A549 (cell line): ENCODE measurements around the gene CELF2. TPM values are rescaled to one million over a fixed set of nuclear protein-coding genes. Genes with fewer than 3 reads are reported as not detected.

Source experiments
- ATAC-seq, 2 experiments: fragments of 200-7000 bp in 1 of 2; fragments of >200 bp in 1 of 2; cut with Nextera tagmentation in 1 of 2; cut with Tn5 transposase in 1 of 2; 3 replicates each; pipeline versions ENCODE4 v1.8.0 to v1.9.1; 2018 to 2020; ENCODE audit warnings: mild to moderate bottlenecking in 1 of 2, moderate library complexity in 1 of 2
- CTCF ChIA-PET: fragments of 300-600 bp; sonication (Branson Sonifier 250); formaldehyde crosslinking; extraction: SDS; loops from one replicate; lab custom pipeline; 2021; ENCODE audit warnings: antibody characterized with exemption, inconsistent platforms; lab: Yijun Ruan, JAX
- POLR2A ChIA-PET: fragments of 350-600 bp; formaldehyde crosslinking; extraction: SDS; loops from one replicate; lab custom pipeline; 2021; ENCODE audit warnings: antibody characterized with exemption, inconsistent platforms; lab: Yijun Ruan, JAX
- DNase-seq, 2 experiments: peaks; one replicate each; pipeline versions ENCODE4 v3.0.0 to v3.0.0-alpha.2; 2011 to 2016; ENCODE audit warnings: low read depth in 1 of 2, low spot score in 1 of 2
- FAIRE-seq: peaks from 2 replicates; lab custom pipeline; 2011; peaks lifted over from hg19 to GRCh38; lab: Jason Lieb, UNC
- H3K27ac ChIP-seq, 2 experiments: fragments of >200 bp; sonication (Bioruptor Twin); formaldehyde crosslinking; 3 replicates each; pipeline ENCODE4 v1.5.1; 2016 to 2017
- H3K4me1 ChIP-seq: fragments of >200 bp; sonication (Bioruptor Twin); formaldehyde crosslinking; 3 replicates; pipeline ENCODE4 v1.6.1; 2016
- H3K4me2 ChIP-seq: fragments of >200 bp; sonication (Bioruptor Twin); formaldehyde crosslinking; 3 replicates; pipeline ENCODE4 v1.6.1; 2016
- H3K4me3 ChIP-seq: fragments of >200 bp; sonication (Bioruptor Twin); formaldehyde crosslinking; 3 replicates; pipeline ENCODE4 v1.5.1; 2016
- H3K9me3 ChIP-seq: fragments of >200 bp; sonication (Bioruptor Twin); formaldehyde crosslinking; 3 replicates; pipeline ENCODE4 v1.6.1; 2016
- BHLHE40 ChIP-seq: IDR thresholded peaks from 2 replicates; pipeline ENCODE4 v1.6.1; 2012; ENCODE audit warnings: low read depth, low read length, inconsistent platforms
- CEBPB ChIP-seq, 2 experiments: fragments of >200 bp in 1 of 2; sonication (Bioruptor Twin) in 1 of 2; formaldehyde crosslinking in 1 of 2; IDR thresholded peaks; 2 replicates each; pipeline ENCODE4 v1.6.1; 2012 to 2016
- EHF ChIP-seq: fragments of 250-450 bp; sonication (Bioruptor Pico); IDR thresholded peaks from 2 replicates; pipeline ENCODE4 v1.5.0; 2020; ENCODE audit warnings: mild to moderate bottlenecking
- EHMT2 ChIP-seq: fragments of 200-600 bp; sonication (generic); IDR thresholded peaks from 2 replicates; pipeline ENCODE4 v1.6.1; 2016; ENCODE audit warnings: antibody characterized with exemption, low read depth, mild to moderate bottlenecking, moderate library complexity
- FOXS1 ChIP-seq: fragments of 250-450 bp; sonication (Bioruptor Pico); IDR thresholded peaks from 2 replicates; pipeline ENCODE4 v1.5.0; 2020; ENCODE audit warnings: mild to moderate bottlenecking, moderate library complexity
- HOXB5 ChIP-seq: fragments of 250-450 bp; sonication (Bioruptor Pico); IDR thresholded peaks from 2 replicates; pipeline ENCODE4 v1.5.0; 2020; ENCODE audit warnings: mild to moderate bottlenecking, moderate library complexity
- JUN ChIP-seq, 2 experiments: fragments of >200 bp; sonication (Bioruptor Twin); formaldehyde crosslinking; IDR thresholded peaks; 2 replicates in 1 of 2; 3 replicates in 1 of 2; pipeline ENCODE4 v1.6.1; 2016 to 2017
- KDM1A ChIP-seq: fragments of 200-600 bp; sonication (generic); IDR thresholded peaks from 2 replicates; pipeline ENCODE4 v1.6.1; 2016; ENCODE audit warnings: low read depth, mild to moderate bottlenecking
- KDM5A ChIP-seq: fragments of 200-600 bp; sonication (generic); IDR thresholded peaks from 2 replicates; pipeline ENCODE4 v1.6.1; 2016; ENCODE audit warnings: antibody characterized with exemption, mild to moderate bottlenecking
- POLR2AphosphoS2 ChIP-seq: conservative IDR thresholded peaks from 2 replicates; pipeline ENCODE4 v1.6.1; 2012; ENCODE audit warnings: low read length, improper control_type of control experiment, inconsistent platforms
- SMC3 ChIP-seq: fragments of >200 bp; sonication (Bioruptor Twin); formaldehyde crosslinking; IDR thresholded peaks from 3 replicates; pipeline ENCODE4 v1.6.1; 2018; ENCODE audit warnings: inconsistent platforms
- SREBF2 ChIP-seq: fragments of 450-650 bp; IDR thresholded peaks from 2 replicates; pipeline ENCODE4 v1.6.1; 2014; ENCODE audit warnings: mild to moderate bottlenecking, moderate library complexity
- TFCP2L1 ChIP-seq: fragments of 250-450 bp; sonication (Bioruptor Pico); IDR thresholded peaks from 2 replicates; pipeline ENCODE4 v1.5.0; 2021; ENCODE audit warnings: mild to moderate bottlenecking
- ZC3H11A ChIP-seq: fragments of 450-650 bp; IDR thresholded peaks from 2 replicates; pipeline ENCODE4 v1.6.1; 2014; ENCODE audit warnings: antibody characterized with exemption, mild to moderate bottlenecking
- ZFP36 ChIP-seq: fragments of 450-650 bp; IDR thresholded peaks from 2 replicates; pipeline ENCODE4 v1.6.1; 2014; ENCODE audit warnings: borderline replicate concordance; ENCODE audit not compliant: partially characterized antibody
- ZNF302 ChIP-seq: fragments of 250-450 bp; sonication (Bioruptor Pico); IDR thresholded peaks from 2 replicates; pipeline ENCODE4 v1.9.0; 2021; ENCODE audit warnings: inconsistent platforms, mild to moderate bottlenecking, moderate library complexity
- WGBS: methylation state at CpG from one replicate; pipeline ENCODE4 v1.1.6; 2017; ENCODE audit errors: missing lambda C conversion rate; 5-methylcytosine and 5-hydroxymethylcytosine counted together
- polyA plus RNA-seq, 4 experiments: library from polyadenylated mRNA; depleted of rRNA in 3 of 4; stranded (reverse); fragments of >200 nt; fragmentation: RNase III in 1 of 4; extraction: RNeasy Plus Mini Kit Qiagen cat#74134 plus additional on column Dnase treatment in 1 of 4; gene quantifications; 2 replicates in 3 of 4; 3 replicates in 1 of 4; pipeline ENCODE4 v1.2.3, GENCODE V29; 2011 to 2017
- TF ChIP-seq, protein P1 (sequence below): fragments of >200 bp; sonication (Bioruptor Twin); formaldehyde crosslinking; IDR thresholded peaks from 3 replicates; pipeline ENCODE4 v1.5.1; 2016
- TF ChIP-seq, protein P2 (sequence below): fragments of 450-650 bp; IDR thresholded peaks from 2 replicates; pipeline ENCODE4 v1.6.1; 2014; ENCODE audit warnings: antibody characterized with exemption
- TF ChIP-seq, protein P3 (sequence below): fragments of 200-600 bp; sonication (generic); IDR thresholded peaks from 2 replicates; pipeline ENCODE4 v1.6.1; 2016; ENCODE audit warnings: antibody characterized with exemption, mild to moderate bottlenecking, moderate library complexity

Gene CELF2
- polyA plus RNA-seq, 2 of the 4 experiments (the other 2 are of a cell fraction): 0.01 to 0.03 TPM

DNA sequence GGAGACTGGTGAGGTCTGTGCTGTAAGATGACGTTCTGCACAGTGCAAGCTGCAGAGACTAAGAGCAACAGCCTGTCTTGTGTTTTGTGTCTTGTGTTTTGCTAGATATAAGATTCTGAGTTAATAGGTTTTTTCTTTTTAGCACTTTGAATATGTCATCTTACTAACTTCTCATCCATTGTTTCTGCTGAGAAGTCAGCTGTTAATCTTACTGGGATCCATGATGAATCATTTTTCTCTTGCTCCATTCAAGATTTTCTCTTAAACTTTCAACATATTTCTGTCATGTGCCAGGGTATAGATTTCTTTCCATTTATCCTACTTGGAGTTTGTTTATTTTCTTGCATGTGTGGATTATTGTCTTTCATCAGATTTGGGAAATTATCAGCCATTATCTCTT lies 290.3 kb downstream of the CELF2 start:
- ChIA-PET POLR2A (no interaction called here), CTCF (no interaction called here)
- 0% methylated on average over 1 of the region's 1 CpG for WGBS
- FAIRE-seq (no peak), ATAC-seq (no peak), DNase-seq (no peak)
- no peak overlapping the region for H3K27ac ChIP-seq
- H3K4me2 ChIP-seq: no peak overlapping the region
- H3K4me1 ChIP-seq: no peaks in the 10 kb centered on the region
- TF ChIP-seq SMC3 (no peak), KDM5A (no peak), BHLHE40 (no peak), CEBPB (IDR thresholded peaks at IDR 0.05) (no peak), HOXB5 (CRISPR knock-in tag) (no peak), EHMT2 (no peak), SREBF2 (no peak), POLR2AphosphoS2 (no peak), FOXS1 (CRISPR knock-in tag) (no peak)
- no peak overlapping the region for H3K4me3 ChIP-seq
- H3K9me3 ChIP-seq: 0 out of 3 replicates have a peak, but pooled peaks cover 2% of the 10 kb centered on the region

DNA sequence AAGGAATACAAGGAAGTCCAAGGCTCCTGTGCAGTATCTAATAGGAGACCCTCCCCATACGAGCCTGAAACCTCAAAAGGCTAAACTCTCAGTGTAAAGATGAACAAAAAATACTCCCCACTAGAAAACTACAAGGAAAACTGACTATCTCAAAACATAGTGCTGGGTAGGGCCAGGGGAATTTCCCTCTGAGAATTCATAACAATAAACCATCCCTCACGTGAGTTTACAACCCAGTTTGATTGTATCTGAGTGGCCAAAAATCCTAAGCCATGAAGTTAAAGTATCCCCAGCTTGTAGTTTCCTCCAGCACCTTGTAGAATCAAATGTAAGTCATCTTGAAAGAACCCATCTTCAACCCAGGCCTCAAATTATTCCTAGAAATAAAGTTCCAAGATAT lies 293.4 kb downstream of the CELF2 start:
- ChIA-PET CTCF (no interaction called here), POLR2A (no interaction called here)
- TF ChIP-seq HOXB5 (CRISPR knock-in tag) (no peak), EHF (CRISPR knock-in tag) (no peak)
- FAIRE-seq (no peak), DNase-seq (no peak), ATAC-seq (no peak)
- Histone ChIP-seq H3K4me2 (no peak overlapping the region), H3K27ac (no peak overlapping the region), H3K4me3 (no peak overlapping the region), H3K9me3 (0 out of 3 replicates have a peak, but pooled peaks cover 2% of the 10 kb centered on the region), H3K4me1 (no peaks in the 10 kb centered on the region)
- WGBS: 4% methylated on average over 2 of the region's 2 CpGs

DNA sequence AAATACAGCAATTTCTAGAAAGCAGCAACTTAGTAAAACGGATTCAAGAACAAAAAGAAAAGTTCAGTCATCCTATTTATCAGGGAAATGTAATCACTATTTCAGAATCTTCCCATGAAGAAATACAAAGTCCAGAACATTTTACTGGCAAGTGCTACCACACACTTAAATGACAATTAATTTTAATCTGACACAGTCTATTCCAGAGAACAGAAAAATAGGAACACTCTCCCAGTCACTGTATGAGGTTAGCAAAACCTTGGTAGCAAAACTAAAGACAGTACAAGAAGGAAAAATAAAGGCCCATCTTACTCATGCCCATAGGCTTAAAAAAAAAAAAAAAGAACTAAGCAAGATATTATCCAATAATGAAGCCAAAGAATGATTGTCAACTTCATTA lies 295.8 kb downstream of the CELF2 start:
- H3K27ac ChIP-seq: no peak overlapping the region
- no peak for FAIRE-seq
- no peak for TF ChIP-seq SREBF2
- CTCF ChIA-PET: no interaction called here
- no peak for ATAC-seq
- no peaks in the 10 kb centered on the region for H3K9me3 ChIP-seq
- no peaks in the 10 kb centered on the region for H3K4me1 ChIP-seq
- H3K4me2 ChIP-seq: no peak overlapping the region
- H3K4me3 ChIP-seq: no peak overlapping the region
- DNase-seq: no peak
- POLR2A ChIA-PET: no interaction called here
- 17% methylated on average over 1 of the region's 1 CpG for WGBS

DNA sequence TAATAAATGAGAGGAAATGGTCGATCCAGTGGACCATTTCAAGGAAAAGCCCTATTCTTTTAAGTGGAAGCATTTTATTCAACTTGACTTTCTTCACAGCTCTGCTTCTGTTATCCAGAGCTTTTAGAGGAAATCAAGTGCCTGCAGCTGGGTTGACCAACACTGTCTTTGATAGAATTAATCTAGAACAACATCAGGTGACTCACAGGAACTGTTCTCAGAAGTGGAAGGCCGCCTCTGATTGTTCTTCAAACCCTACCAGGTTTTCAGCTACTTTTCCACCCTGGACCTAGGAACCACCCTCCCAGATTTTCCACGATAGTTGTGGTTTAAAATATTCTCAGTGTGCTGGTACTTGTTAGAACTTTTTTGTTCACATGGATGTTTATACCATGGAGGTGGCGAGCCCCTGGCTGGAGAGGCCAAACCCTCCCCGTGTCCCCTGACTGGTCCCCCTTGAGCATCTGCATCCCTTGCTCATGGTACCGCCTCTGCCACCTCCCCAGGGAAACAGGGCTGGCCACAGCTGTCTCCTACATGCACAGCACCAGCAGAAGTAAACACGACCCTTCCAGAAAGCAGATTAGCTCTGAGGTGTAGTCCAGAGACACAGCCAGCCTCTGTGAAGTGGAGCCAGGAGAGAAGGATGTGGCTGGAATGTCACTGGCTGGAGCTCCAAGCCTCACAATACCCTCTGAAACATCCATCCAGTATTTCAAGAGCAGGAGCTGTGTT lies 300.4 kb downstream of the CELF2 start:
- no peak for ATAC-seq
- Histone ChIP-seq H3K4me2 (no peak overlapping the region), H3K9me3 (no peaks in the 10 kb centered on the region), H3K4me3 (no peak overlapping the region), H3K27ac (no peak overlapping the region), H3K4me1 (no peaks in the 10 kb centered on the region)
- FAIRE-seq: no peak
- no peak for DNase-seq
- 7% methylated on average over 7 of the region's 7 CpGs for WGBS
- POLR2A ChIA-PET: interaction anchor here (0.6 kb wide), 1 partner anchor 381 kb away, joined by 4 read pairs; no protein-coding TSS in a partner anchor
- CTCF ChIA-PET: interaction anchor here (1.5 kb wide), 1 partner anchor 14 kb away, joined by 4 read pairs; no protein-coding TSS in a partner anchor
- TF ChIP-seq CEBPB (IDR thresholded peaks at IDR 0.05): no peak
- no peak for TF ChIP-seq ZFP36
- TF ChIP-seq SMC3: no peak
- no peak for TF ChIP-seq BHLHE40
- TF ChIP-seq, protein P1, sequence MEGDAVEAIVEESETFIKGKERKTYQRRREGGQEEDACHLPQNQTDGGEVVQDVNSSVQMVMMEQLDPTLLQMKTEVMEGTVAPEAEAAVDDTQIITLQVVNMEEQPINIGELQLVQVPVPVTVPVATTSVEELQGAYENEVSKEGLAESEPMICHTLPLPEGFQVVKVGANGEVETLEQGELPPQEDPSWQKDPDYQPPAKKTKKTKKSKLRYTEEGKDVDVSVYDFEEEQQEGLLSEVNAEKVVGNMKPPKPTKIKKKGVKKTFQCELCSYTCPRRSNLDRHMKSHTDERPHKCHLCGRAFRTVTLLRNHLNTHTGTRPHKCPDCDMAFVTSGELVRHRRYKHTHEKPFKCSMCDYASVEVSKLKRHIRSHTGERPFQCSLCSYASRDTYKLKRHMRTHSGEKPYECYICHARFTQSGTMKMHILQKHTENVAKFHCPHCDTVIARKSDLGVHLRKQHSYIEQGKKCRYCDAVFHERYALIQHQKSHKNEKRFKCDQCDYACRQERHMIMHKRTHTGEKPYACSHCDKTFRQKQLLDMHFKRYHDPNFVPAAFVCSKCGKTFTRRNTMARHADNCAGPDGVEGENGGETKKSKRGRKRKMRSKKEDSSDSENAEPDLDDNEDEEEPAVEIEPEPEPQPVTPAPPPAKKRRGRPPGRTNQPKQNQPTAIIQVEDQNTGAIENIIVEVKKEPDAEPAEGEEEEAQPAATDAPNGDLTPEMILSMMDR: no peak
- TF ChIP-seq, protein P2, sequence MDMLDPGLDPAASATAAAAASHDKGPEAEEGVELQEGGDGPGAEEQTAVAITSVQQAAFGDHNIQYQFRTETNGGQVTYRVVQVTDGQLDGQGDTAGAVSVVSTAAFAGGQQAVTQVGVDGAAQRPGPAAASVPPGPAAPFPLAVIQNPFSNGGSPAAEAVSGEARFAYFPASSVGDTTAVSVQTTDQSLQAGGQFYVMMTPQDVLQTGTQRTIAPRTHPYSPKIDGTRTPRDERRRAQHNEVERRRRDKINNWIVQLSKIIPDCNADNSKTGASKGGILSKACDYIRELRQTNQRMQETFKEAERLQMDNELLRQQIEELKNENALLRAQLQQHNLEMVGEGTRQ: no peak
- TF ChIP-seq TFCP2L1 (CRISPR knock-in tag): no peak
- no peak for TF ChIP-seq JUN (IDR thresholded peaks at IDR 0.05)
- TF ChIP-seq EHMT2: no peak
- no peak for TF ChIP-seq ZNF302 (CRISPR knock-in tag)
- TF ChIP-seq KDM1A: no peak
- TF ChIP-seq, protein P3, sequence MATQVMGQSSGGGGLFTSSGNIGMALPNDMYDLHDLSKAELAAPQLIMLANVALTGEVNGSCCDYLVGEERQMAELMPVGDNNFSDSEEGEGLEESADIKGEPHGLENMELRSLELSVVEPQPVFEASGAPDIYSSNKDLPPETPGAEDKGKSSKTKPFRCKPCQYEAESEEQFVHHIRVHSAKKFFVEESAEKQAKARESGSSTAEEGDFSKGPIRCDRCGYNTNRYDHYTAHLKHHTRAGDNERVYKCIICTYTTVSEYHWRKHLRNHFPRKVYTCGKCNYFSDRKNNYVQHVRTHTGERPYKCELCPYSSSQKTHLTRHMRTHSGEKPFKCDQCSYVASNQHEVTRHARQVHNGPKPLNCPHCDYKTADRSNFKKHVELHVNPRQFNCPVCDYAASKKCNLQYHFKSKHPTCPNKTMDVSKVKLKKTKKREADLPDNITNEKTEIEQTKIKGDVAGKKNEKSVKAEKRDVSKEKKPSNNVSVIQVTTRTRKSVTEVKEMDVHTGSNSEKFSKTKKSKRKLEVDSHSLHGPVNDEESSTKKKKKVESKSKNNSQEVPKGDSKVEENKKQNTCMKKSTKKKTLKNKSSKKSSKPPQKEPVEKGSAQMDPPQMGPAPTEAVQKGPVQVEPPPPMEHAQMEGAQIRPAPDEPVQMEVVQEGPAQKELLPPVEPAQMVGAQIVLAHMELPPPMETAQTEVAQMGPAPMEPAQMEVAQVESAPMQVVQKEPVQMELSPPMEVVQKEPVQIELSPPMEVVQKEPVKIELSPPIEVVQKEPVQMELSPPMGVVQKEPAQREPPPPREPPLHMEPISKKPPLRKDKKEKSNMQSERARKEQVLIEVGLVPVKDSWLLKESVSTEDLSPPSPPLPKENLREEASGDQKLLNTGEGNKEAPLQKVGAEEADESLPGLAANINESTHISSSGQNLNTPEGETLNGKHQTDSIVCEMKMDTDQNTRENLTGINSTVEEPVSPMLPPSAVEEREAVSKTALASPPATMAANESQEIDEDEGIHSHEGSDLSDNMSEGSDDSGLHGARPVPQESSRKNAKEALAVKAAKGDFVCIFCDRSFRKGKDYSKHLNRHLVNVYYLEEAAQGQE: no peak
- TF ChIP-seq ZC3H11A: no peak
- TF ChIP-seq HOXB5 (CRISPR knock-in tag): no peak
